Body of pancreas (tissue), 4 donors: ENCODE data around the gene HORMAD2. TPM values are rescaled to one million over a fixed set of nuclear protein-coding genes. Genes with fewer than 3 reads are reported as not detected.

ENCODE experiments used
- ATAC-seq: fragments of 150-250 bp; one replicate; pipeline ENCODE4 v1.9.1; 2016
- DNase-seq, 4 donors: peaks; one replicate each; pipeline ENCODE4 v3.0.0-alpha.2; 2019
- H3K27ac ChIP-seq, 4 donors: fragments of 200-600 bp; sonication (generic); 1 replicate in 3 of 4; 2 replicates in 1 of 4; pipeline versions ENCODE4 v1.5.1 to v1.6.1; 2016 to 2019; ENCODE audit warnings: mild to moderate bottlenecking in 1 of 4, mixed read lengths in 1 of 4, moderate library complexity in 1 of 4
- H3K27me3 ChIP-seq, 2 donors: fragments of 200-600 bp; sonication (generic); one replicate each; pipeline ENCODE4 v1.6.0; 2016; ENCODE audit warnings: mild to moderate bottlenecking in 1 of 2
- H3K36me3 ChIP-seq, 2 donors: fragments of 200-600 bp; sonication (generic); replicated peaks in 1 of 2; 2 replicates each; pipeline ENCODE4 v1.5.1; 2016; ENCODE audit warnings: low read depth in 2 of 2; ENCODE audit not compliant: insufficient read depth in 1 of 2
- H3K4me1 ChIP-seq: fragments of 200-600 bp; sonication (generic); one replicate; pipeline ENCODE4 v1.6.0; 2016
- H3K4me3 ChIP-seq, 2 donors: fragments of 200-600 bp; sonication (generic); 1 replicate in 1 of 2; 2 replicates in 1 of 2; pipeline ENCODE4 v1.5.1; 2016 to 2019
- H3K9me3 ChIP-seq, 3 donors: fragments of 200-600 bp; sonication (generic); 1 replicate in 2 of 3; 2 replicates in 1 of 3; pipeline ENCODE4 v1.5.1; 2016
- CTCF ChIP-seq, 7 experiments: fragments of 450-650 bp in 4 of 7; fragments of 200-600 bp in 3 of 7; sonication (generic) in 3 of 7; IDR thresholded peaks; one replicate each; pipeline ENCODE4 v1.5.1; 2016 to 2019; ENCODE audit warnings: antibody characterized with exemption in 7 of 7
- POLR2A ChIP-seq, 3 donors: fragments of 450-650 bp; IDR thresholded peaks; one replicate each; pipeline ENCODE4 v1.6.1; 2016; ENCODE audit warnings: antibody characterized with exemption in 3 of 3, mild to moderate bottlenecking in 2 of 3
- WGBS, 2 donors: methylation state at CpG; one replicate each; pipeline ENCODE4 v1.1.5; 2017; 5-methylcytosine and 5-hydroxymethylcytosine counted together
- intact Hi-C: fragments of 100-400 bp; cut with DNase I; formaldehyde crosslinking; loops from one replicate; pipeline ENCODE4 v1.15.1; 2023
- total RNA-seq, 2 donors: library from RNA; depleted of rRNA; stranded (reverse); fragments of >200 nt; gene quantifications; one replicate each; pipeline ENCODE4 v1.1.0, GENCODE V29; 2016

HORMAD2 gene
- total RNA-seq, 2 donors from 2014 or later: not detected

GRCh38 chr22:30209642-30210041 is 129.4 kb downstream of the HORMAD2 start:
- H3K9me3 ChIP-seq: no peaks in the 10 kb centered on the region
- intact Hi-C loops: no loop called here
- 87% methylated on average over 4 to 5 of the region's 6 CpGs for WGBS, 2 donors
- H3K27ac ChIP-seq: peak overlapping the region in 3 of 4 donors; percentile 67 to 74 (median 71)
- DNase-seq (no peak), ATAC-seq (no peak)
- no peaks in the 10 kb centered on the region for H3K36me3 ChIP-seq
- H3K4me1 ChIP-seq: peaks cover 50% of the 10 kb centered on the region
- no peak overlapping the region for H3K4me3 ChIP-seq
- no peaks in the 10 kb centered on the region for H3K27me3 ChIP-seq
- TF ChIP-seq POLR2A (IDR thresholded peaks at IDR 0.05) (no peak), CTCF (IDR thresholded peaks at IDR 0.05) (no peak)

GRCh38 chr22:30210235-30210909 is 130.1 kb downstream of the HORMAD2 start:
- Histone ChIP-seq H3K36me3 (no peaks in the 10 kb centered on the region), H3K4me3 (no peak overlapping the region), H3K4me1 (peaks cover 50% of the 10 kb centered on the region), H3K9me3 (no peaks in the 10 kb centered on the region), H3K27ac (peak overlapping the region; percentile 15 to 79 (median 70)), H3K27me3 (no peaks in the 10 kb centered on the region)
- TF ChIP-seq POLR2A (IDR thresholded peaks at IDR 0.05) (peak; percentile 15 to 50 (median 46)), CTCF (IDR thresholded peaks at IDR 0.05) (no peak)
- DNase-seq (peak; percentile 44 to 70 (median 63)), ATAC-seq (peak; percentile 63)
- 55 to 60% methylated on average over 19 of the region's 19 CpGs for WGBS, 2 donors
- intact Hi-C loops: no loop called here

- H3K4me3 ChIP-seq: no peak overlapping the region
- no peaks in the 10 kb centered on the region for H3K9me3 ChIP-seq
- no peak for DNase-seq
- H3K4me1 ChIP-seq: peaks cover 47% of the 10 kb centered on the region
- intact Hi-C loops: no loop called here
- no peaks in the 10 kb centered on the region for H3K36me3 ChIP-seq
- no peak for ATAC-seq
- TF ChIP-seq CTCF (IDR thresholded peaks at IDR 0.05): no peak
- TF ChIP-seq POLR2A (IDR thresholded peaks at IDR 0.05): no peak
- H3K27me3 ChIP-seq: no peaks in the 10 kb centered on the region
- 85 to 92% methylated on average over 18 of the region's 18 CpGs for WGBS, 2 donors
- peak overlapping the region in 3 of 4 donors; percentile 74 to 80 (median 79) for H3K27ac ChIP-seq
Observed at GRCh38 chr22:30211124-30211820, 131.0 kb downstream of the HORMAD2 start.

- Histone ChIP-seq H3K4me1 (peaks cover 35% of the 10 kb centered on the region), H3K27me3 (no peaks in the 10 kb centered on the region), H3K27ac (peak overlapping the region; percentile 72 to 80 (median 78)), H3K9me3 (no peaks in the 10 kb centered on the region), H3K36me3 (no peaks in the 10 kb centered on the region), H3K4me3 (no peak overlapping the region)
- intact Hi-C loops: no loop called here
- 32 to 48% methylated on average over 4 to 5 of the region's 5 CpGs for WGBS, 2 donors
- peak; percentile 78 for ATAC-seq
- TF ChIP-seq CTCF (IDR thresholded peaks at IDR 0.05): no peak
- TF ChIP-seq POLR2A (IDR thresholded peaks at IDR 0.05): no peak
- DNase-seq: peak; percentile 68 to 92 (median 87)
Observed at GRCh38 chr22:30212363-30212995, 132.2 kb downstream of the HORMAD2 start.
